Body of pancreas (tissue), 4 donors: Measurements from ENCODE around the gene MSH6. TPM values are rescaled to one million over a fixed set of nuclear protein-coding genes. Genes with fewer than 3 reads are reported as not detected.
"Not testable (repeated sequence)": the region's sequence is repeated elsewhere in the genome, so short reads cannot be mapped to it uniquely, and the experiment has no call there.

Experiments used
- ATAC-seq: fragments of 150-250 bp; one replicate; pipeline ENCODE4 v1.9.1; 2016
- DNase-seq, 4 donors: peaks; one replicate each; pipeline ENCODE4 v3.0.0-alpha.2; 2019
- H3K27ac ChIP-seq, 4 donors: fragments of 200-600 bp; sonication (generic); 1 replicate in 3 of 4; 2 replicates in 1 of 4; pipeline versions ENCODE4 v1.5.1 to v1.6.1; 2016 to 2019; ENCODE audit warnings: mild to moderate bottlenecking in 1 of 4, mixed read lengths in 1 of 4, moderate library complexity in 1 of 4
- H3K27me3 ChIP-seq, 2 donors: fragments of 200-600 bp; sonication (generic); one replicate each; pipeline ENCODE4 v1.6.0; 2016; ENCODE audit warnings: mild to moderate bottlenecking in 1 of 2
- H3K36me3 ChIP-seq, 2 donors: fragments of 200-600 bp; sonication (generic); replicated peaks in 1 of 2; 2 replicates each; pipeline ENCODE4 v1.5.1; 2016; ENCODE audit warnings: low read depth in 2 of 2; ENCODE audit not compliant: insufficient read depth in 1 of 2
- H3K4me1 ChIP-seq: fragments of 200-600 bp; sonication (generic); one replicate; pipeline ENCODE4 v1.6.0; 2016
- H3K4me3 ChIP-seq, 2 donors: fragments of 200-600 bp; sonication (generic); 1 replicate in 1 of 2; 2 replicates in 1 of 2; pipeline ENCODE4 v1.5.1; 2016 to 2019
- H3K9me3 ChIP-seq, 3 donors: fragments of 200-600 bp; sonication (generic); 1 replicate in 2 of 3; 2 replicates in 1 of 3; pipeline ENCODE4 v1.5.1; 2016
- POLR2A ChIP-seq, 3 donors: fragments of 450-650 bp; IDR thresholded peaks; one replicate each; pipeline ENCODE4 v1.6.1; 2016; ENCODE audit warnings: antibody characterized with exemption in 3 of 3, mild to moderate bottlenecking in 2 of 3
- WGBS, 2 donors: methylation state at CpG; one replicate each; pipeline ENCODE4 v1.1.5; 2017; 5-methylcytosine and 5-hydroxymethylcytosine counted together
- intact Hi-C: fragments of 100-400 bp; cut with DNase I; formaldehyde crosslinking; loops from one replicate; pipeline ENCODE4 v1.15.1; 2023
- small RNA-seq: library from RNA; depleted of rRNA; stranded (forward); fragments of <200 nt; gene quantifications from one replicate; pipeline ENCODE3, GENCODE V24; 2016
- total RNA-seq, 2 donors: library from RNA; depleted of rRNA; stranded (reverse); fragments of >200 nt; gene quantifications; one replicate each; pipeline ENCODE4 v1.1.0, GENCODE V29; 2016
- TF ChIP-seq, protein P1 (sequence below), 7 experiments: fragments of 450-650 bp in 4 of 7; fragments of 200-600 bp in 3 of 7; sonication (generic) in 3 of 7; IDR thresholded peaks; one replicate each; pipeline ENCODE4 v1.5.1; 2016 to 2019; ENCODE audit warnings: antibody characterized with exemption in 7 of 7

MSH6 gene
- total RNA-seq, 2 donors from 2014 or later: 12.2 to 15.8 TPM

DNA sequence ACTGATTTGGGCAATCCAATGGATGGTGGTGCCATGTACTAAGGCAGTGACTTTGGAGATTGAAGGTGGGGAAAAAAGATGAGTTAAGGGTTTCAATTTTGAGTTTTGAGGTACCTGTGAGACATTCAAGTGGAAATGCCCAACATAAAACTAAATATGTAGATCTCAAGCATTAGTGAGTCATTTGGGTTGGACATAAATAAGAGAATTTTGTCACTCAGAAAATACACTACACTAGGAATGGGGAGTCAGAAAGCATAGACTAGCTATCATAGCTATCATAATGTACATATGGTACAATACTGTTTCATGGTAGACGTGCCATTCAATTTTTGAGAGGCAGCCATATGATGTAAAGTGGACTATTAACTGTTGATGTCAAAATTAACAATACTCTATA lies 67.3 kb downstream of the MSH6 start:
- Histone ChIP-seq H3K4me1 (peaks cover 9% of the 10 kb centered on the region), H3K9me3 (no peaks in the 10 kb centered on the region), H3K27me3 (no peaks in the 10 kb centered on the region), H3K4me3 (no peak overlapping the region), H3K36me3 (no peaks in the 10 kb centered on the region), H3K27ac (no peak overlapping the region)
- ATAC-seq (no peak), DNase-seq (no peak)
- intact Hi-C loops: loop anchor here (10.0 kb wide), 1 partner anchor 255 kb away; no protein-coding TSS in a partner anchor
- TF ChIP-seq, protein P1, sequence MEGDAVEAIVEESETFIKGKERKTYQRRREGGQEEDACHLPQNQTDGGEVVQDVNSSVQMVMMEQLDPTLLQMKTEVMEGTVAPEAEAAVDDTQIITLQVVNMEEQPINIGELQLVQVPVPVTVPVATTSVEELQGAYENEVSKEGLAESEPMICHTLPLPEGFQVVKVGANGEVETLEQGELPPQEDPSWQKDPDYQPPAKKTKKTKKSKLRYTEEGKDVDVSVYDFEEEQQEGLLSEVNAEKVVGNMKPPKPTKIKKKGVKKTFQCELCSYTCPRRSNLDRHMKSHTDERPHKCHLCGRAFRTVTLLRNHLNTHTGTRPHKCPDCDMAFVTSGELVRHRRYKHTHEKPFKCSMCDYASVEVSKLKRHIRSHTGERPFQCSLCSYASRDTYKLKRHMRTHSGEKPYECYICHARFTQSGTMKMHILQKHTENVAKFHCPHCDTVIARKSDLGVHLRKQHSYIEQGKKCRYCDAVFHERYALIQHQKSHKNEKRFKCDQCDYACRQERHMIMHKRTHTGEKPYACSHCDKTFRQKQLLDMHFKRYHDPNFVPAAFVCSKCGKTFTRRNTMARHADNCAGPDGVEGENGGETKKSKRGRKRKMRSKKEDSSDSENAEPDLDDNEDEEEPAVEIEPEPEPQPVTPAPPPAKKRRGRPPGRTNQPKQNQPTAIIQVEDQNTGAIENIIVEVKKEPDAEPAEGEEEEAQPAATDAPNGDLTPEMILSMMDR (IDR thresholded peaks at IDR 0.05): no peak
- TF ChIP-seq POLR2A (IDR thresholded peaks at IDR 0.05): no peak
- WGBS, 2 donors: 68 to 70% methylated on average over 1 of the region's 1 CpG

DNA sequence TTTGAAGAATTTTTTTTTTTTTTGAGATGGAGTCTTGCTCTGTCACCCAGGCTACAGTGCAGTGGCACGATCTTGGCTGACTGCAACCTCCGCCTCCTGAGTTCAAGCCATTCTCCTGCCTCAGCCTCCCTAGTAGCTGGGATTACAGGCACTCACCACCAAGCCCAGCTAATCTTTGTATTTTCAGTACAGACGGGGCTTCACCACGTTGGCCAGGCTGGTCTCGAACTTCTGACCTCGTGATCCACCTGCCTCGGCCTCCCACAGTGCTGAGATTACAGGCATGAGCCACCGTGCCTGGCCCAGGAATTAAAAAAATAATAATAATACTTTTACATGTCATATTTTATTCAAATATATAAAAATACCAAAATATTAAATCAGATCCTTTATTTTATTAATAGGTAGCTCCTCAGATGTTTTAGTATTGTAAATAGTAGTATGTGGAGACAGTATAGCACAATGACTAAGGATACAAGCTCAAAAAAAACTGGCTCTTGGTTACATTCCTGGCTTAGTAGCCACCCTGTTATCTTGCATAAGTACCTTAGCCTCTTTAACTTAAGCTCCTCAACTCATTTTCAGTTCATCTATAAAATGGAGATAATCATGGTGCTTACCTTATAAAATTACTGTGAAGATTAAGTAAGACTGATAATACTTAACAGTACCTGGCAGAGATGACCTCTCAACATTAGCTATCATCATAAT lies 70.3 kb downstream of the MSH6 start:
- H3K27me3 ChIP-seq, H3K36me3 ChIP-seq, DNase-seq, H3K4me3 ChIP-seq, H3K9me3 ChIP-seq, H3K27ac ChIP-seq, ATAC-seq: not testable (repeated sequence)
- H3K4me1 ChIP-seq: peaks cover 29% of the 10 kb centered on the region
- intact Hi-C loops: loop anchor here (10.0 kb wide), 1 partner anchor 252 kb away; no protein-coding TSS in a partner anchor
- WGBS, 2 donors: 90 to 91% methylated on average over 8 of the region's 8 CpGs

Small RNAs within 50 kb of the gene (small RNA-seq; reads per million reads assigned to genes)
- not detected for gene RF00026
- not detected for gene RPL36AP15

Other genes starting within 250 kb of the MSH6 start
- under 1 TPM in 1 of 2 donors, not detected in 1; 0.26 TPM for gene KCNK12, start 212.2 kb upstream of the MSH6 start, total RNA-seq
- 10 to 100 TPM; 25.1 to 41.0 TPM for gene FBXO11, start 123.4 kb downstream of the MSH6 start, total RNA-seq